HEK293 (cell line): ENCODE measurements around the gene GTPBP4.

Source experiments
- FEZF1 ChIP-seq: fragments of 450-650 bp; formaldehyde crosslinking; IDR thresholded peaks from 2 replicates; pipeline ENCODE4 v1.5.1; 2016; ENCODE audit warnings: missing biosample characterization, missing genetic modification characterization
- GLIS1 ChIP-seq: fragments of 450-650 bp; formaldehyde crosslinking; IDR thresholded peaks from 2 replicates; pipeline ENCODE4 v1.5.1; 2016; ENCODE audit warnings: missing biosample characterization, missing genetic modification characterization
- GLIS2 ChIP-seq: fragments of 450-650 bp; formaldehyde crosslinking; IDR thresholded peaks from 2 replicates; pipeline ENCODE4 v1.5.1; 2016; ENCODE audit warnings: missing biosample characterization, missing genetic modification characterization
- HIC1 ChIP-seq: fragments of 450-650 bp; formaldehyde crosslinking; IDR thresholded peaks from 2 replicates; pipeline ENCODE4 v1.5.1; 2016; ENCODE audit warnings: missing biosample characterization, missing genetic modification characterization
- HOXD13 ChIP-seq: sonication (generic); formaldehyde crosslinking; IDR thresholded peaks from 2 replicates; pipeline ENCODE4 v1.8.0; 2022; ENCODE audit warnings: missing genetic modification reagents, borderline replicate concordance
- KLF8 ChIP-seq: fragments of 450-650 bp; formaldehyde crosslinking; IDR thresholded peaks from 2 replicates; pipeline ENCODE4 v1.5.1; 2016; ENCODE audit warnings: missing biosample characterization, missing genetic modification characterization
- MZF1 ChIP-seq: fragments of 450-650 bp; formaldehyde crosslinking; IDR thresholded peaks from 2 replicates; pipeline ENCODE4 v1.5.1; 2017; ENCODE audit warnings: missing biosample characterization, missing genetic modification characterization, borderline replicate concordance
- PRDM1 ChIP-seq: fragments of 450-650 bp; formaldehyde crosslinking; IDR thresholded peaks from 2 replicates; pipeline ENCODE4; 2016; ENCODE audit warnings: missing biosample characterization, missing genetic modification characterization
- PRDM10 ChIP-seq: fragments of 450-650 bp; formaldehyde crosslinking; IDR thresholded peaks from 2 replicates; pipeline ENCODE4 v1.5.1; 2016; ENCODE audit warnings: missing biosample characterization, missing genetic modification characterization
- TRIM28 ChIP-seq: IDR thresholded peaks from 2 replicates; pipeline ENCODE4 v1.6.1; 2011; ENCODE audit warnings: low read length, control low read depth, borderline replicate concordance
- ZBTB20 ChIP-seq: fragments of 450-650 bp; formaldehyde crosslinking; IDR thresholded peaks from 2 replicates; pipeline ENCODE4 v1.5.1; 2016; ENCODE audit warnings: missing biosample characterization, missing genetic modification characterization
- ZBTB26 ChIP-seq: fragments of 450-650 bp; formaldehyde crosslinking; optimal IDR thresholded peaks from 2 replicates; pipeline ENCODE3; 2016; ENCODE audit warnings: missing biosample characterization, mild to moderate bottlenecking, missing genetic modification characterization
- ZBTB48 ChIP-seq: fragments of 450-650 bp; formaldehyde crosslinking; IDR thresholded peaks from 2 replicates; pipeline ENCODE4 v1.5.1; 2016; ENCODE audit warnings: missing biosample characterization, missing genetic modification characterization
- ZBTB8A ChIP-seq: fragments of 450-650 bp; formaldehyde crosslinking; IDR thresholded peaks from 2 replicates; pipeline ENCODE4 v1.5.1; 2016; ENCODE audit warnings: missing biosample characterization, missing genetic modification characterization
- ZNF114 ChIP-seq: fragments of 450-650 bp; formaldehyde crosslinking; IDR thresholded peaks from 2 replicates; pipeline ENCODE4 v1.5.0; 2017; ENCODE audit warnings: missing biosample characterization, missing genetic modification characterization
- ZNF16 ChIP-seq: fragments of 450-650 bp; formaldehyde crosslinking; IDR thresholded peaks from 2 replicates; pipeline ENCODE4 v1.5.1; 2016; ENCODE audit warnings: low read depth, missing biosample characterization, missing genetic modification characterization
- ZNF169 ChIP-seq: fragments of 450-650 bp; formaldehyde crosslinking; IDR thresholded peaks from 2 replicates; pipeline ENCODE4 v1.5.1; 2016; ENCODE audit warnings: missing biosample characterization, missing genetic modification characterization
- ZNF214 ChIP-seq: fragments of 450-650 bp; formaldehyde crosslinking; IDR thresholded peaks from 2 replicates; pipeline ENCODE4 v1.5.1; 2017; ENCODE audit warnings: missing biosample characterization, mild to moderate bottlenecking, missing genetic modification characterization, borderline replicate concordance
- ZNF248 ChIP-seq: fragments of 450-650 bp; formaldehyde crosslinking; IDR thresholded peaks from 2 replicates; pipeline ENCODE4 v1.5.1; 2017; ENCODE audit warnings: missing biosample characterization, missing genetic modification characterization
- ZNF292 ChIP-seq: fragments of 450-650 bp; formaldehyde crosslinking; IDR thresholded peaks from 2 replicates; pipeline ENCODE4 v1.5.1; 2016; ENCODE audit warnings: low read depth, missing biosample characterization, missing genetic modification characterization, borderline replicate concordance
- ZNF302 ChIP-seq: fragments of 450-650 bp; formaldehyde crosslinking; IDR thresholded peaks from 2 replicates; pipeline ENCODE4 v1.5.1; 2016; ENCODE audit warnings: missing biosample characterization, missing genetic modification characterization, low read depth
- ZNF311 ChIP-seq: fragments of 450-650 bp; formaldehyde crosslinking; IDR thresholded peaks from 2 replicates; pipeline ENCODE4 v1.5.1; 2017; ENCODE audit warnings: missing biosample characterization, missing genetic modification characterization, borderline replicate concordance
- ZNF449 ChIP-seq: fragments of 450-650 bp; formaldehyde crosslinking; IDR thresholded peaks from 2 replicates; pipeline ENCODE4 v1.5.1; 2017; ENCODE audit warnings: missing biosample characterization, mild to moderate bottlenecking, missing genetic modification characterization, moderate library complexity
- ZNF473 ChIP-seq: fragments of 450-650 bp; formaldehyde crosslinking; IDR thresholded peaks from 2 replicates; pipeline ENCODE4 v1.5.1; 2017; ENCODE audit warnings: missing biosample characterization, missing genetic modification characterization
- ZNF48 ChIP-seq: fragments of 450-650 bp; formaldehyde crosslinking; IDR thresholded peaks from 2 replicates; pipeline ENCODE4 v1.5.1; 2016; ENCODE audit warnings: missing biosample characterization, missing genetic modification characterization
- ZNF501 ChIP-seq: fragments of 450-650 bp; formaldehyde crosslinking; IDR thresholded peaks from 2 replicates; pipeline ENCODE4 v1.5.1; 2016; ENCODE audit warnings: missing biosample characterization, missing genetic modification characterization
- ZNF549 ChIP-seq: fragments of 450-650 bp; IDR thresholded peaks from 2 replicates; pipeline ENCODE4 v1.5.1; 2018; ENCODE audit warnings: missing biosample characterization, missing genetic modification characterization, mild to moderate bottlenecking, inconsistent platforms, moderate library complexity
- ZNF560 ChIP-seq: fragments of 450-650 bp; formaldehyde crosslinking; IDR thresholded peaks from 2 replicates; pipeline ENCODE4 v1.5.1; 2017; ENCODE audit warnings: missing biosample characterization, missing genetic modification characterization, borderline replicate concordance
- ZNF561 ChIP-seq: fragments of 450-650 bp; IDR thresholded peaks from 2 replicates; pipeline ENCODE4 v1.5.1; 2018; ENCODE audit warnings: missing biosample characterization, missing genetic modification characterization, borderline replicate concordance
- ZNF610 ChIP-seq: fragments of 450-650 bp; formaldehyde crosslinking; IDR thresholded peaks from 2 replicates; pipeline ENCODE4 v1.5.1; 2016; ENCODE audit warnings: missing biosample characterization, missing genetic modification characterization, borderline replicate concordance
- ZNF670 ChIP-seq: fragments of 450-650 bp; formaldehyde crosslinking; IDR thresholded peaks from 2 replicates; pipeline ENCODE4 v1.5.1; 2016; ENCODE audit warnings: missing biosample characterization, missing genetic modification characterization, low read depth
- ZNF701 ChIP-seq: fragments of 450-650 bp; formaldehyde crosslinking; IDR thresholded peaks from 2 replicates; pipeline ENCODE4 v1.5.1; 2016; ENCODE audit warnings: missing biosample characterization, missing genetic modification characterization
- ZNF791 ChIP-seq: fragments of 450-650 bp; formaldehyde crosslinking; IDR thresholded peaks from 2 replicates; pipeline ENCODE4 v1.5.1; 2016; ENCODE audit warnings: missing biosample characterization, missing genetic modification characterization
- ZNF837 ChIP-seq: fragments of 450-650 bp; formaldehyde crosslinking; IDR thresholded peaks from 2 replicates; pipeline ENCODE4 v1.5.1; 2016; ENCODE audit warnings: missing biosample characterization, missing genetic modification characterization

GTPBP4 gene

GRCh38 chr10:987870-988666 is at the start of gene GTPBP4 (continued):
- TF ChIP-seq ZNF214 (tag by site-specific recombination) (no peak), ZNF549 (tag by site-specific recombination) (no peak), KLF8 (tag by site-specific recombination) (peak; percentile 60), TRIM28 (no peak), ZBTB8A (peak; percentile 76), ZNF114 (tag by site-specific recombination) (no peak), ZNF561 (no peak), ZBTB26 (tag by site-specific recombination) (peak; percentile 80), ZNF48 (no peak), GLIS2 (peak; percentile 81), ZNF701 (tag by site-specific recombination) (no peak), HIC1 (tag by site-specific recombination) (peak; percentile 99), ZNF560 (tag by site-specific recombination) (no peak), ZNF449 (tag by site-specific recombination) (no peak), ZNF501 (tag by site-specific recombination) (peak; percentile 60), ZNF610 (tag by site-specific recombination) (peak; percentile 72), ZNF248 (no peak), ZNF302 (no peak), ZNF311 (tag by site-specific recombination) (no peak), HOXD13 (CRISPR knock-in tag) (no peak), ZNF837 (no peak), MZF1 (tag by site-specific recombination) (no peak), ZNF473 (tag by site-specific recombination) (no peak), PRDM10 (tag by site-specific recombination) (peak; percentile 67), ZNF670 (tag by site-specific recombination) (no peak), FEZF1 (tag by site-specific recombination) (no peak), ZNF169 (no peak), ZNF16 (tag by site-specific recombination) (no peak), ZBTB48 (tag by site-specific recombination) (no peak), ZNF292 (no peak), PRDM1 (tag by site-specific recombination) (no peak), GLIS1 (tag by site-specific recombination) (peak; percentile 44), ZBTB20 (tag by site-specific recombination) (peak; percentile 99), ZNF791 (no peak)
